ENCODE data around the gene POMT1.
"Not testable (repeated sequence)": the region's sequence is repeated elsewhere in the genome, so short reads cannot be mapped to it uniquely, and the experiment has no call there.

Gene POMT1

DNA sequence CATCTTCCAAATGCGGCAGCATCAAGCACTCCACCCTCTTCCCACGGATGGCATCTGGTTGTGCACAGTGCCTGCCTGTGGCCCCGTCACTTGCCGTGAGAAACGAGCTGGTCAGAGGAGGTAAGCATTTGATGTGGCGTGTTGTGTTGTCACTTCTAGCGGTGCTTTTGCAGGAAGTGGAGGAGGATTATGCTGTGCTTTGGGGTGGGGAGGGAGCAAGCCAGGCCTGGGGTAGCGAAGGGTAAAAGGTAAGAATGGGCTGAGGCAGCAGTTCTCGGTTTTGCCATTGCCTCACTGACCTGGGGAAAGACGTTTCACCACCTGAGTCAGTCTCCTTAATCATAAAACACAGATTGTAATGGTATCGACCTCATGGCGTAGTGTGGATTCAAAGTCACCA lies 2.3 kb upstream of the POMT1 start:
- DNase-seq, result peak; percentile 30

GRCh38 chr9:131500939-131501541 lies 1.7 kb upstream of the POMT1 start:
- peak; percentile 63 for DNase-seq

DNA sequence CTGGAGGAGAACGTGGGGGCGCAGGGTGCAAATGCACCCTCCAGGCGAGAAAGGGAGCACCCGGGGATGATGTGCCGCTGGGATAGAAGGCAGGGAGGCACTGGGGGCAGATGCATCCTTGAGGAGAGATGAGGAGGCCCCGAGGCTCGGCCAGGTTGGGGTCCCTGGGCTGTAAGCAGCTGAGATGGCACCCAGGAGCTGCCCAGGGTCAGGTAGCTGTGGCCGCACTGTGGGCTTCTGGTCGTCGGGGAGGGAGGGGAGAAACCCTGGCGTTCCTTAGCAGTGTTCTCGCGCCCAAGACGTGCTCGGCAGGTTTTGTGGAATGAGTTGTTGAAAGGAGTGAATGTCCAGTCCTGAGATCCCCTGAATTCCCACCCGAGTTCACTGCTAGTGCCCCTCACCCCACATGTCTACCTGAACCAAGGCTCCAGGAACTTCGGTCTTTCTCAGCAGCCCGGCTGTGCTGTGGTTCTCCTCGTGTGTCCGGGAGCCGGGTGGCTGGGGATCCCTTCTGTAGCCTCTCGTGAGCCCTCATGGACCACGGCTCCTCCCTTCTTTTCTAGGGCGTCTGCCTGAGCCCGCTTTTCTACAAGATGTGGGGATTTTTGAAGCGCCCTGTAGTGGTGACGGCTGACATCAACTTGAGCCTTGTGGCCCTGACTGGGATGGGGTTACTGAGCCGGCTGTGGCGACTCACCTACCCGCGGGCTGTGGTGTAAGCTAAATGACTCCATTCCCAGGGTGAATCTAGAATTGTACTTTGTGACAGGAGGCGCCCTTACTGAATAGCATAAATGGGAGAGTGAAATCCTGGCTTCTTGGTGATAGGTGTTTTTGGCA lies 1.1 kb downstream of the POMT1 start:
- peak; percentile 43 for DNase-seq

- no peak for DNase-seq
These were observed 2.3 kb downstream of the POMT1 start for GRCh38 chr9:131505012-131505411.

DNA sequence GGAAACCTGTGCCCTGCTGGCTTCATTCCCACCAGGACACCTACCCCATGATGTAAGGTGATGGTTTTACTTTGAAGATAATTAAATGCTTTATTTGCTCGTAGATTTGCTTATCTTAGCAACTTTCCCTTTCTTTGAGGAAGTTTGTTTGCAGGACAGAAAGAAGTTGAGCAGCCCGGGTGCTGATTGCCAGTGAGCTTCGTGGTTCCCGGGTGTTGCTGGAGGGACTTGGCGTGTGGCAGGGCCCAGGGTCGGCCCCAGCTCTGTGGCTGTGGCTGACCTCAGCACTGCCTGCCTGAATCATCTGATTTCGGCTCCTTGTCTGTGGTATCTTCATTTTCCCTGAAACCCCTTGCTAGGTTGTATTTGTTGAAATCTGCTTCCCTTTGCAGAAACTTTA lies 8.7 kb downstream of the POMT1 start:
- DNase-seq, result no peak

GRCh38 chr9:131511880-131512279 lies 9.2 kb downstream of the POMT1 start:
- no peak for DNase-seq

DNA sequence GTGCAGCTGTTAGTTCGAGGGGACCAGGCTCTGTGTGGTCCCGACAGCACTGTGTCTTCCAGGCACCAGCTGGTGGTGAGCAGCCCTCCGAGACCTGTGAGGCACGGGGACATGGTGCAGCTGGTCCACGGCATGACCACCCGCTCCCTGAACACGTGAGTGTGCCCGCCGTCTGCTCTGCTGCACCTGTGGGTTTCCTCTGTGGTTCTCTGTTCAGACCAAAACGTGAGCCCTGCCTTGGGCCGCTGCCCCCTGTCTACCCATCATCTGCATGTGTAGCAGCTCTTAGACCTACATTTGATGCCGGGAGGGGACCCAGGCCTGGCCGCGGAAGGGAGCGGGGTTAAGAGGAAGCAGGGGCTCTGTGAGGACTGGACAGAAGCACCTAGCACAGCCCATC lies 10.5 kb downstream of the POMT1 start:
- no peak for DNase-seq

DNA sequence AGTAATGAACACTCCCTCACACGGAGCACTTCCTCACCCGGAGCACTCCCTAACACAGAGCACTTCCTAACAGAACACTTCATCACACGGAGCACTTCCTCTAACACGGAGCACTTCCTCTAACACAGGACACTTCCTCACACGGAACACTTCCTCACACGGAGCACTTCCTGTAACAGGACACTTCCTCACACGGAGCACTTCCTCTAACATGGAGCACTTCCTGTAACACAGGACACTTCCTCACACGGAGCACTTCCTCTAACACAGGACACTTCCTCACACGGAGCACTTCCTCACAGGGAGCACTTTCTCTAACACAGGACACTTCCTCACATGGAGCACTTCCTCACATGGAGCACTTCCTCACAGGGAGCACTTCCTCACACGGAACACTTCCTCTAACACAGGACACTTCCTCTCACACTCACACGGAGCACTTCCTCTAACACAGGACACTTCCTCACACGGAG lies 12.9 kb downstream of the POMT1 start:
- not testable (repeated sequence) for DNase-seq

DNA sequence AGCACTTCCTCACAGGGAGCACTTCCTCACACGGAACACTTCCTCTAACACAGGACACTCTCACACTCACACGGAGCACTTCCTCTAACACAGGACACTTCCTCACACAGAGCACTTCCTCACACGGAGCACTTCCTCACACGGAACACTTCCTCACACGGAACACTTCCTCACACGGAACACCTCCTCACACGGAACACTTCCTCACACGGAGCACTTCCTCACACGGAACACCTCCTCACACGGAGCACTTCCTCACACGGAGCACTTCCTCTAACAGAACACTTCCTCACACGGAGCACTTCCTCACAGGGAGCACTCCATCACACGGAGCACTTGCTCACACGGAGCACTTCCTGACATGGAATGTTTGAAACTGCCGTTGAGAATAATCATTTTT lies 13.4 kb downstream of the POMT1 start:
- no peak for DNase-seq

GRCh38 chr9:131516930-131517329 lies 14.2 kb downstream of the POMT1 start:
- DNase-seq, result no peak

GRCh38 chr9:131517761-131518190 lies 15.1 kb downstream of the POMT1 start:
- DNase-seq, result no peak

GRCh38 chr9:131518553-131518952 lies 15.8 kb downstream of the POMT1 start:
- DNase-seq, result no peak

- no peak for DNase-seq
These were observed 17.8 kb downstream of the POMT1 start for GRCh38 chr9:131520503-131520902.

- no peak for DNase-seq
These were observed 18.5 kb downstream of the POMT1 start for GRCh38 chr9:131521203-131521602.

DNA sequence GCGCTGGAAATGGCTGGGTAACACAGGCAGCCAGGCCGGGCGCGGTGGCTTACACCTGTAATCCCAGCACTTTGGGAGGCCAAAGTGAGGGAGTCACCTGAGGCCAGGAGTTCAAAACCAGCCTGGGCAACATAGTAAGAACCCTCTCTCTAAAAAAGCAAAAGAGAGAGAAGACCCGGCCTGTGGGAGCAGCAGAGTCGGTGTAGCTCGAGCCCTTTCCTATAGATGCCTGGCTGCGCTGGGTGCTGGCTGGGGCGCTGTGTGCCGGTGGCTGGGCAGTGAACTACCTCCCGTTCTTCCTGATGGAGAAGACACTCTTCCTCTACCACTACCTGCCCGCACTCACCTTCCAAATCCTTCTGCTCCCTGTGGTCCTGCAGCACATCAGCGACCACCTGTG lies 19.1 kb downstream of the POMT1 start:
- no peak for DNase-seq

DNA sequence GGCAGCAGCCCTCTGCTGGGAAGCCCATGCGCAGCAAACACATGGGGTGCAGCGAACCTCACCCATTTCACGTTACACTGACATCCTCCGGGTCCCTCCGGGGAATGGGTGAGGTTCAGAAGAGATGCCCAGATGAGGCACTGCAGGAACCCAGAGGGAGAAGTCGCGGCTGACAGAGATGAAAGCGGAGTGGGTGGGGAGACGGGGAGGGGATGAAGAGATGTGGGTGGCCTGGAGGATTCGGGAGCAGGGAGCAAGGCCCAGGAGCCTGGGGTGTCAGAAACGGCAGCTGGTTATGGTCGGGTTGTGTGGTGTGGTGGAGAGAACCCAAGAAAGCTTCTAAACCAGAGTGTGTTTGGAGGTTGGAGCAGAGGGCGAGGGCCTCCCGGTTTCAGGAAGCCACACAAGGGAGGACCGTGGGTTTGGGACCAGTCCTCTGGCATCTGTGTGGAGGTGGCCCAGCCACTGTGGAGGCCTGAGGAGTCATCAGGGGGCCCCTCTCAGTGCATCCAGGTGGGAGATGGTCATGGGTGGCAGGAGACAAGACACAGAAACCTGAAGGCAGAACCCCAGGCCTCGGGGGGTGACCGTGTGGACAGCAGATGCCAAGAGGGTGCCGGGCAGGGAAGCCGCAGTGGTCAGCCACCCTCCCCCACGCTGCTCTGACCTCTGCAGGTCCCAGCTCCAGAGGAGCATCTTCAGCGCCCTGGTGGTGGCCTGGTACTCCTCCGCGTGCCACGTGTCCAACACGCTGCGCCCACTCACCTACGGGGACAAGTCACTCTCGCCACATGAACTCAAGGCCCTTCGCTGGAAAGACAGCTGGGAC lies 19.8 kb downstream of the POMT1 start:
- DNase-seq, result no peak

GRCh38 chr9:131523086-131523388 lies 20.3 kb downstream of the POMT1 start:
- no peak for DNase-seq

- no peak for DNase-seq
These were observed 21.0 kb downstream of the POMT1 start for GRCh38 chr9:131523451-131524435.

DNA sequence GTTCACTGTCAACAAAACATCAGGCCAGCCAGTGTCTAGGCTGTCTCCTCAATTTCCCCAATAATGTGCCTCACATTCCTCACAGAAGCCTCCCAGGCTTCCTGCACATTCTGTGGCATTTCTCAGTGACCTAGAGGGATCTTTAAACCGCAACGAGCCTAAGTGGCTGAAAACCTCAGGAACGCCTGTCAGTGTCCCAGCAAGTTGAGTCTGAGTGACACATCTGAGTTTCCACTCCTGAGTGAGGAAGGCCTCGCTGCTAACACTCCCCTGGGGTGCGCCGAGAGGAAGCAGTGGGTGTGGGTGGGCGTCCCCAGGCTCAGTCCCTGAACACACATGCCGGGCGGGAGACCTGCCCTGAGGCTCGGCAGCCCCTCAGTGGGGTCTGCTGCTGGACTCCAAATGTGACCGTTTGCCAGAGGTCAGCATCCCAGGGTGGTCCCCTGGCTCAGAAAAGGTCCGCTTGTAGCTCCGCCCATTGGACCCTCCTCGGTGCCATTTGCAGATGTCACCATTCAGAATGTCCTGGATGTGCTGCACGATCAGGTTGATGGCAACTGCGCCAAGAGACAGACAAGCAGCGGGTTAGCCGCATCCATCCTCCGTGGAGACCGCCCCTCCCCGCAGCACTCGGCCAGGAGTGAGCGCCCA lies 22.1 kb downstream of the POMT1 start:
- DNase-seq, result no peak

DNA sequence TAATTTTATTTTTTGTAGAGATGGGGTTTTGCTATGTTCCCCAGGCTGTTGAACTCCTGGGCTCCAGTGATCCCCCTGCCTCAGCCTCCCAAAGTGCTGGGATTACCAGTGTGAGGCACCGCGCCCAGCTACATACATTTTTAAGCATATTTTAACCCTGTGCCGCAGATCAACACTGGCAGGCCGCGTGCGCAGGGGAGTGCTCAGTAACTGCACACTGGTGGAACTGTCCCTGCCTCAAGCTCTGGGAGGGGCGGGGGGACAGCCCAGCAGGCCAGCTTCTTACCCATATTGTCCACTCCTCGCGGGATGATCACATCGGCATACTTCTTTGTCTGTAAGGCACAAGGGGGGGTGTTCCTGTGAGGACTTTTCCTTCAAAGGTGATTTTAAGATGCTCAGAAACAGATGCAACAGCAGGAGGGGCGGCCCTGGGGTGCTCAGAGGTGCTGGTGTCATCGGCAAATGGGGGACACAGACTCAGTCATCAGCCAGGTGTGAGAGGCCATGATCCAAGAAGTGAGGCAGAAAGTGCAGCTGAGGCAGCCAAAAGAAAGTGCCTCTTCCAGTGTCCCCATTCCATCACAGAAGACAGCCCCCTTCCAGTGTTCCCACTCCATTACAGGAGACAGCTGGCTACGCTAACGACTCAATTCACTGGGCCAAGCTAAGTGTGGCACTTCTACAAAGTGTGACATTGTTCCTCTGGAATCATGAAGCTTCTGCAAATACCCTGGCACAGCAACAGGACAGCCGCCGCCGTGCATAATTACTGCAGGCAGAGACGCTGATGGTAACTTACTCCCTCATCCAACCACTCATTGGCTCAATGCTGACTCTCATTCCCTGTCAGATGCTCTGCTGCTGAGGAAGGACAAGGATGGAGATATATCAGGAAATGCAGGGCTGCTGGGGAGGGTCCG lies 23.2 kb downstream of the POMT1 start:
- DNase-seq, result no peak

DNA sequence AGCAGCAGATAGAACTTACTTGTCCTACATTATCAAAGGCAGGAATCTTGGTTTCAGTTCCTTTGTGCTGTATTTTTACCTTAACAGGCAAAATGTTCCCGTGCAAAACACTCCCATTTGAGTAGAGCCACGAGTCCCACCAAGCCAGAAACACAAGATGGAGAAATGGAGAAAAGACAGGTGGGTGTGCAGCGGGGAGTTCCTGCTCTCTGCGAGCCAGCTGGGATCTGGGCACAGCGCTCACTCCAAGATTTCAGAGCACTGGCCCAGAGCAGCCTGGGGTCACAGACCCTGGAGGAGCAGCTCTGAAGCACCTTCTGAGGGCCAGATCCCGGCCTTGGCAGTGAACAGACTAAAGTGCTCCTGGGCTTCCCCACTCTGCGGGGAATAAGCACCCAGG lies 25.5 kb downstream of the POMT1 start:
- DNase-seq, result no peak

Data from NCI-H82 (cell line).